Fibroblast of mammary gland (primary cell): ENCODE data around the gene ACACB.

Experiments
- DNase-seq: peaks from one replicate; pipeline ENCODE4 v3.0.0-alpha.2; 2010; ENCODE audit warnings: low read depth
- H3K4me3 ChIP-seq: 2 replicates; pipeline ENCODE4 v1.5.1; 2011; ENCODE audit warnings: low read depth, mild to moderate bottlenecking, low read length, moderate library complexity; ENCODE audit not compliant: control insufficient read depth
- CTCF ChIP-seq: conservative IDR thresholded peaks from 2 replicates; pipeline ENCODE4 v1.5.1; 2011; ENCODE audit warnings: low read depth, low read length, inconsistent platforms; ENCODE audit not compliant: control insufficient read depth, insufficient read depth

Gene ACACB

GRCh38 chr12:109255377-109255776 lies 139.0 kb downstream of the ACACB start:
- no peak for TF ChIP-seq CTCF
- H3K4me3 ChIP-seq, result no peak overlapping the region
- peak; percentile 13 for DNase-seq

- no peak for DNase-seq
- TF ChIP-seq CTCF, result no peak
Observed at GRCh38 chr12:109256011-109256410, 139.6 kb downstream of the ACACB start.

GRCh38 chr12:109258201-109258600 lies 141.8 kb downstream of the ACACB start:
- DNase-seq, result no peak
- H3K4me3 ChIP-seq, result no peak overlapping the region
- no peak for TF ChIP-seq CTCF

More at GRCh38 chr12:109256011-109256410, 139.6 kb downstream of the ACACB start:
- H3K4me3 ChIP-seq, result no peak overlapping the region

- no peak for DNase-seq
- no peak for TF ChIP-seq CTCF
- H3K4me3 ChIP-seq, result no peak overlapping the region
Observed at GRCh38 chr12:109258607-109259544, 142.5 kb downstream of the ACACB start.

GRCh38 chr12:109259545-109259895 lies 143.1 kb downstream of the ACACB start:
- H3K4me3 ChIP-seq, result no peak overlapping the region
- no peak for TF ChIP-seq CTCF
- no peak for DNase-seq

GRCh38 chr12:109261087-109261486 lies 144.7 kb downstream of the ACACB start:
- DNase-seq, result no peak
- no peak for TF ChIP-seq CTCF
- no peak overlapping the region for H3K4me3 ChIP-seq

- no peak overlapping the region for H3K4me3 ChIP-seq
- DNase-seq, result no peak
- TF ChIP-seq CTCF, result no peak
Observed at GRCh38 chr12:109261939-109262338, 145.6 kb downstream of the ACACB start.
